NCI-H1436 (cell line): Measurements from ENCODE around the gene TREML4.

ENCODE experiments used
- DNase-seq: peaks from one replicate; lab custom pipeline; 2025; lab: John Stamatoyannopoulos, UW

TREML4 gene

DNA sequence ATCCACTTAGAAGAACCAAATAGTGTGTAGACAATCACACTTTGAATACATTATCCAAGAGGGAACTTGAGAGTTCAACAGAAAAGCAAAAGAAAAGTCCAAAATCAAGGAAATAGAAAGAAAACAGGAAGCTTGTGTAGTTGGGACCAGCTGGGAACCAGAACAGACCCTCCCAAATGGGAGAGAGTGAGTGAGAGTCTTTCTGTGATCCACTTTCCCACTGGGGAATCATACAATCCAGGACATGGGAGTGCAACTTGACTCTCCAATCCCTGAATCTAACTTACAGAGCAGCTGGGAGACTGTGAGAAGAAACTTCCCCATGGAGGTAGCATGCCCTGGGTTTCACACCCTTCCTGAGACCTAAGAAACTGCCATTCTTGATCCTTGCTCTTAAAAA is 27.0 kb downstream of the TREML4 start:
- no peak for DNase-seq

DNA sequence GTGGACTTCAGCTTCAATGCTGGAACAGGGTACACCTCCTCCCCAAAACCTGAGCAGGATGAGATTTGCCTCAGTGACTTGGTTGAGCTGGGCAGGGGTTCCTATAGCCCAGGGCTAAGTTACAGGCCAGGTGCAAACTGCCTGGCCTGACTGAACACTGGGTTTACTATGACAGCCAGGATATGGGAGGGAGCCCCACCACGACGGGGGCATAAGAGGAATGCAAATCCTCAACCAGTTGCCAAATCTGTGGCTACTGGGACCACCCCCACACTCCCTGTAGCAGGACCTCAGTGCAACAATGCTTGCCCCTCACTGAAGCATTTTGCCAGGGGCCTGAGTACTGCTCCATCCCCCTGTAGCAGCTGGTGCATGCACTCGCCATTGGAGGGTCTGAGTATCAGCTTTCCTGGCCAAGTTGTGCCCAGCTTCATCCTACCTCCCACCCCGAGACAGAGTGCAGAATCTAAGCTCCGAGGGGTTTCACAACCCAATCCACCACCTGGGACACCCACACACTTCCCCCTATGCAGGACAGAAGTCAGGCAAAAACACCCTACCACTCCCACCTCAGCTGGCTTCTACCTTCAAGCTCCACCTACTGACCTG is 27.6 kb downstream of the TREML4 start:
- no peak for DNase-seq

DNA sequence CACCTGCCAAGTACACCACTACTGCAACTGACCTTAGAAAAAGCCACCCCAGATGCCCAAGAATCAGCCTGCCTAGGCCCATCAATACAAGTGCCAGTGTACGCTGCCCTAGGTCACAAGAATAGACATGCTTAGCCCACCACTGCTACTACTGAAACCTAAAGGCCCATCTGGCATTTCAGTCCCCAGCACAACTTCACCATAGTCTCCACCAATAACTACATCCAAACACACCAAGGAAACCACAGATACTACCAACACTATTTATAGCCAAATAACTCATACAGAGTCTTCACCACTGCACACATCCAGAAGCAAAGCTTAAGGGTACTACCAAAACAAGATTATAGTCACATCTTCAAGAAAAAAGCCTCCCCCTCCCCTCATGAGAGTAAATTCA is 28.2 kb downstream of the TREML4 start:
- DNase-seq: no peak

DNA sequence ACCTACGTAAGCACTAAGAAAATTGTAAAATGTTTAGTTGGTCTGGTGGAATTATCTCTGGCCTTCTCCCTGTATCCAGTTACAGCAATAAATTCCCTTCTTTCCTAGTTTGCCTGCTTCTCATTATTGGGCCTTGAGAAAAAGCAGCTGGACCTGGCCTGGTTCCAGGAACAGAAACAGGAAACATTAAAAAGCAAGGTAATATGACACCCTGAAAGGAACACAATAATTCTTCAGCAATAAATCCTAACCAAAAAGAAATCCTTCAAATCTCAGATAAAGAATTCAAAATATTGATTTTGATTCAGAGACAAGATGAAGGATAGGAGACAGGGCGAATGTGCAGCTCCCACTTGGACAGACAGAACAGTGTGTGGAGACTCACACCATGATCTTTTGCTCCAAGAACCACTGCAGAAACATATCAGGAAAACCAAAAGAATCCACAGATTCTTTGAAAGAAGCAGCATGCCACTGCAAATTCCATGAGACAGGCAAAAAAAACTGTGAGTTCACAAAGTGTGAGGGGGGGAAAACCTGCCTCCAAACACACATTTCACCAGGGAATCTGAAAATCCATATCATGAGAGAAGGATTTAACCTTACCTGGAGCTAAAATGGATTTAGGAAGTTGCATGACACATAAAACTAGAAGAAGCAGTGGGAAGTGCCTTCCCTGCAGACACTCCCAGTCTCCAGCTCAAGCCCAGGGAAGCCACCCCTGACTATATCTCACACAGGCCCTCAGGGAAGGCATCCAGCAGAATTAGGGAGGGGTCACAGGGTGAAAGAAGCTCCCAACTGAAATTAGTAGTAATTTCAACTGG is 29.4 kb downstream of the TREML4 start:
- peak; percentile 4 for DNase-seq

DNA sequence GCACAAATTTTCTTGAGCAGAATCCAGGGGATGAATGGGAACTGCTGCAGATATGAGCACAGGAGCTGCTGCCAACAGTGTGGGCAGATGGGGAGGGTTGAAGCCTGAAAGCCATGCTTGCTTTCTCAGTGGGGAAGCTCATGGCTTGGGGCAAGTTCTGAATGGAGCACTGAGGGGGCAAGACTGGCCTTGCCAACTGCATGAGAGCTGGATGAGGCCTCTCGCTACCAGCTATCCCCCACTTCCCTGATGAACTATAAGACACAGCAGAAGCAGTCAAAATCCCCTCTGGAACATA is 30.0 kb downstream of the TREML4 start:
- DNase-seq: no peak

DNA sequence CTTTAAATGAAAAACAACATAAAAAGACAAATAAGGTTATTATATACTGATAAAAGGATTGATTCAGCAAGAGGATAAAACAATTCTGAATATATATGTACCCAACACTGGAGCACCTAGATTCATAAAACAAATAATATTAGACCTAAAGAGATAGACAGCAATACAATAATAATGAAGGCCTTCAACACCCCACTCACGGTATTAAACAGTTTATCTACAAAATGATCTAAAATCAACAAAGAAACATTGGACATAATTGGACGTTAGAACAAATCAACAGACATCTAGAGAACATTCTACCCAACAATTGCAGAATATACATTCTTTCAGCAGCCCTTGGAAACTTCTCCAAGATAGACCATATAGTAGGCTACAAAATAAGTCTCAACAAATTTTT is 34.3 kb downstream of the TREML4 start:
- DNase-seq: no peak

DNA sequence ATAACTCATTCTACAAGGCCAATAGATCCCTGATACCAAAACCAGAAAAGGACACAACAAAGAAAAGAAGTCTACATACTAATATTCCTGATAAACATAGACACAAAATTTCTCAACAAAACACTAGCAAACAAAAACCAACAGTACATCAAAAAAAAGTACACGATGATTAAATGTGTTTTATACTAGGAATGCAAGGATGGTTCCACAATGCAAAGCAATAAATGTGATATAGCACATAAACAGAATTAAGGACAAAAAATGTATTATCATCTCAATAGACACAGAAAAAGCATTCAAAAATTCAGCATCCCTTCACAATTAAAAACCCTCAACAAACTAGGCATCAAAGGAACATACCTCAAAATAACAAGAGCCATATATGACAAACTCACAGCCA is 35.1 kb downstream of the TREML4 start:
- DNase-seq: no peak

DNA sequence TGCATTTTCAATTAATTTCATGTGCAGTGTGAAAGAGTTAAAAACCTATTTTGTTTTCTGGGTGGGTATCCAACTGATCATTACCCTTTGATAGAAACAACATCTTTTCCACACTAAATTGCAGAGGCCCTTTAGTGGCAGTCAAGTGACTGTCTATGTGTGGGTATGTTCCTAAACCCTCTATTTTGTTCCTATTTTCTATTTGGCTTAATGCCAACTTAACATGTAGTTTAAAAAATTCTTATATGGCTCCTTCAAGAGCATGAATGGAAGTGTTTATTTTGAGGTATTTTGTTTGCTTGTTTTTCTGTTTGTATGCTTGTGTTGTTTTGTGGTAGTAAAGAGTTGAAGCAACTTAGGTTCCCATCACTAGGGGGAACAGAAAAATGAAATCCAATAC is 38.4 kb downstream of the TREML4 start:
- no peak for DNase-seq

DNA sequence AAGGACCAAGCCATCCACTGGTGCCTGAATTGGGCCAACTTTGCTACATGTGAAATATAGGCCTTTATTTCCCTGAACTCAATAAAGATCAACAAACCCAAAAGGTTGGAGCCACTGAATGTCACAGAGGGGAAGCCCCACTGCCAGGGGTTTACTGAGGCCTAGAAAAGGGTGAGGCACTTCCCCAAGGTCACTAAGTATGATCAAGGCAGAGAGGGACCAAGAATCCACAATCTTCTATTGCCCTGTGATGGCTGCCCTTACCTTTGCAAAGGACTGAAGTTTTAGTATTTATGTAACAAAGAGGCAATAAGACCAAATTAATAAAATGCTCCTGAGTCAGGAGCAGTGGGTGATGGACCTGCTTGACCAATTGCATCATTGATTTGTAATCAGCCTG is 40.3 kb downstream of the TREML4 start:
- DNase-seq: no peak

DNA sequence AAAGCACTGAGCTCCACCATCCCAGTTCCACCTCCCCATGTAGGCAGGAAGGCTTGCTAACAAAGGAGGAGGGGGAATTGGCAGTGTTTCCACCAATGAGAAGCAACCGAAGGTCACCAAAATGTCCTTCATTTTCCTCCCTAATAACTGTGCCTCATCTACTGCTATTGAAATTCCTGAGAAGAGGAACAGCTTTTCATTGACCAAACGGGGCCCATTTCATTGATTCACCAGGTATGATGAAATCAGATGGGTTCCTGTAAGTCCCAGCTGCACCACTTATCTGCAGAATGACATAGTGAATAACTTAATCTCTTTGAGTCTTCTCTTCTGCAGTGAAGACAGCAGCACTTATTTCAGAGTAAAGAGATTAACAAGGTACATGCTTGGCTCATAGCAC is 41.0 kb downstream of the TREML4 start:
- DNase-seq: no peak

DNA sequence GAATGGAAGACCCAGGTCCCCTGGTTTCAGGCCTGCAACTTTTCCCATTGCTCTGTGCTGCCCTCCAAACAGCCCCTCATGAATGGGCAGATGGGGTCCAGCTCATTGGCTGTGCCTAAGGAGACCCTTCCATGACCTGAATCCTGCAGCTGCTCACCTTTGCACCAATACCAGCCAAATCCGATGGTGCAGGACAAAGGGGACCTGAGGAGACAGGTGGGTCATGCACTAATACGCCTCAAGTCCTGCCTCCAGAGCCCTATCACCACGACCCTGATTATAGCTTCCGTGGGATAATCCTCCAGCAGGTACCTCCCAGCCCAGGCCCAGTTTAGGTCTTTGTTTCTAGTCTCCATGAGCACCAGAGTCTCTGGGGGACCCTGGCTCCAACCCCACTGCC is 41.6 kb downstream of the TREML4 start:
- no peak for DNase-seq

DNA sequence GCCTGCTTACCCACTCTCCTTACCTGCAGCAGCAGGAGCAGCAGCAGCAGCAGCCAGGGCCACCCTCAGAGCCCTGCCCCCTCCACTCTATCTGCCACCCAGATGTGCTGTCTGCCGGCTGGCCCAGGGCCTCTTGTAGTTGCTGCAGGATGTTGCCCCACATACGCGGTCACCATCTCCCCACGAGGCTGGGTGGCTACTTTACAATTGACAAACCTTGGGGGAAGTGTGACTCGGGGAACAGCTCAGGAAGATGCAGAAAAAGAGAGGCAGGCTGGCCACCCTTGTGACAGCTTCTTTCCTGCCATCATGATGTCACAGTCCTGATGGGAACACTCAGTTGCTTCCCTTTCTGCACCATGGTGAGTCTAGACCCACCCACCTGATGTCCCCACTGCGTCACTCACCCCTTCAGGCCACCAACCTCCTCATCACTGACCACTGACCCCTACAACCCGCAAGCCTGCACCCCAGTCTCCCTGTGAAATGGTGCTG is 43.8 kb downstream of the TREML4 start:
- no peak for DNase-seq

DNA sequence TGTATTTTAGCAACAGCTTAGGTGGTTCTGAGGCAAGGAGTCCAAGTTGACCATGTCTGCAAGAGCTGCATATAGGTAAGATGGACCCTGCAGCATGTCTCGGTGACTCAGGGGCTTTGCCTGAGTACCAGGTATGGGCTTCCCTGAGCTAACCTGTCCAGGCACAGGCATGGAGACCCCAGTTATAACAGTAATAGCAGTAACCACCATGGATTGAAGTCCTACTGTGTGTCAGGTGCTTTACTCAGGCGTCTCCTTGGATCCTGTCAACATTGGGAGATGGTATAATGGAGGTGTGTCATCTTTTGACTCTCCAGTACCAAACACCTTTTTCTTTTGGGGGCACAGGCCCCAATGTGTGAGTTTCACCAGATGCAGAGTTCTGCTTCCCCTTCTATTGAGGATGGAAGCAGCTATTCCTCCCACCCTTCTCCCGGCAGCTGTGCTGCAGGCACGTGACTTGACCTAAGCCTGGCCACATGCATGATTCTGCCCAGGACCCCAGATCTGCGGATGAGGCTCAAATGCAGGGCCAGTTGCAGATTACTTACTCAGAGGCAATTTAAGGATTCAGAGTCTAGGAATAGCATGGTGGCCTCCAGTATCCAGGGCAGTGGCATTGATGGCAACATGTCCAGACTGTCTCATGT is 44.6 kb downstream of the TREML4 start:
- no peak for DNase-seq

DNA sequence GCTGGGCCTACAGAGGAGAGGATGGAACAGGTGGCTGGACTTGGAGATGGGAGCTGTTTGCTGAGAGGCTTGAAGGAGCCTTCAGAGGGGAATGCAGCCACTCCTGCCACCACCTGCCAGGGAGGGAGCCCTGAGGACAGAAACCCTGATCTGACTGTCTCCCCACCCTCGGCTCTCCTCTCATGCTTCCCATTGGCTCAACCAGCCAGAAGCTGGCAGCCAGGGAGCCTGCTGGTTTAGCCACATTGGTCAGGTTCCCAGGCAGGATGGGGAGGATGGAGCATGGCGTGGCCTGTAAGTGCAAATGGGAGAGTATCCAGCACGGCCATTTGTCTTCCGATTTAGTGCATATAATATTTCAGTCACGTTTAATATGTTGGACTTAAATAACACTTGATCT is 45.6 kb downstream of the TREML4 start:
- no peak for DNase-seq

DNA sequence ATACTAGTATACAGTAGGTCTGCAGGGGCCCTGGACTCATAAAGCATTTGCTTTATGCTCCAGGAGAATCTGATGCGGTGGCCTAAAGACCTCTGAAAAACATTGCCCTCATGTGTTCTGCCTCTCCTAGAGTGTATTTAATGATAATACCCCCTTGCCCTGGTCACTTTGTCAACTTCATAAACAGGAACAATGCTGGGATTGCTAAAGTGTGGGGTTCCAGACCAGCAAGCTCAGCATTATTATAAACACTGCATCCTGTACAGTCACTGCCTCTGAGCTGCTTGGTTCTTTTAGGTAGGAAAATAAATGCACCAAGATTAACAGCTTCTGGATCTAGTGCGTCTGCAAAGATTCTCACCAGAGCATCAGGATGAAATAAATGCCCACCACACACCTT is 46.1 kb downstream of the TREML4 start:
- no peak for DNase-seq

DNA sequence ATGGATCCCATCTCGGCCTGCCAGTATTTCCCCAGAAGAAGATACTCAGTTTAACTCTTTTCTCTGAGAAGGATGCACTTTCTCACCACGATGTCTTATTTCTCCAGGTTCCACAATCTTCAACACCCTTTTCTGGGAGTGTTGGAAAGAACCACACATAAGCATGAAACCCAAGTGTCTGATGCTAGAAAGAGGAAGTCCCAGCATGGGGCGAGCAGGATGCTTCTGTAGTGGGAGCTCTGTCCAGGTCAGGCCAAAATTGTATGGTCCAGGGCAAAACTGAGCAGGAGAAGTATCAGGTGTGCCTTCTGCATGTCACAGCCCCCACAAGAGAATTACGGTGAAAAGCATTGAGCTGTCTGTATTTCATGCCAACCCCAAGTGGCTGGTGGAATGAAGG is 47.3 kb downstream of the TREML4 start:
- no peak for DNase-seq

DNA sequence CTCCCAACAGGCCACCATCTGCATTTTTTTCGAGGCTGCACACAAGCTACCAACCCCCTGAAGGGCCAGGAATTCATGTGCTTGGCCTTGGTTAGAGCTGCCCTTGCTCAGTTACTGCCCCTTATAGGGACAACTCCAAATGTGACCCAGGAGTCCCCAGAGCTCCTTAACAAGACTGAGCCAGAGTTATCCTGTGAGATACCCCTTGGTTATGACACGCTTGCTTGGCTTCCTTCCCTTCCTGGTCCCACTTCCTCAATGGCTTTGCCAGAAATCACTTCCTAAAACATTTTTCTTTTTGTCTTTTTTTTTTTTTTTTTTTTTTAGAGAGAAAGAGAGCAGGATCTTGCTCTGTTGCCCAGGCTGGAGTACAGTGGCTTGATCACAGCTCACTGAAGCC is 49.5 kb downstream of the TREML4 start:
- no peak for DNase-seq

DNA sequence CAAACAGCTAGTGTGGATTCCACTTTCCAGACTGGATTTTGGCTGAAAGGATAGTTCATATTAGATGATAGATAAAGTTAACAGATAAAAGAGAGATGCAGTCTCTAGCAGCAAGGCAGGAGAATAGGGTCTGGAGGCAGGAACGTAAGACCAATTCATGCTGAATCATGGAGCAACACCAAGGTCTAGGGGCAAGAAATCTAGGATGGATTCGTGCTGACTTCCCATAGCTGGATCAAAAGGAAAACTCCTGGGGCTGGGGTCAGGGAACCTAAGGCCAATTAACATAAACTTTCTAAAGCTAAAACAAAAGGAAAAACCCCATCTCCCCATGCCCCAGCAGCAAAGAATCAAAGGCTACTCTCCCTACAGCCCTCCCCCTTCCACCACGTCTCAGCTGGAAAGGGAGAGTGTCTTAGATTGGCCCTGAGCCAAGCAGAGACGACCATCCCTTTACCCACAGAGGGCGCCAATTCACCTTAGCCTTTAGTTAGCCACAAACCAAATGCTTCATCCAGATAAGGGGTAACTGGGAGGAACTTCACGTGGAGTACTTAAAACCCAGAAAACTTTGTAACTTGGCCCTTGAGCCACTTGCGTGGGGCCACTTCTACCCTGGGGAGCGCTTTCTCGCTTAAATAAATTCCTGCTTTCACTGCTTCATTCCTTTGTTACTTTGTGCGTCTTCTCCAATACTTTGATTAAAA is 50.7 kb downstream of the TREML4 start:
- peak; percentile 88 for DNase-seq

DNA sequence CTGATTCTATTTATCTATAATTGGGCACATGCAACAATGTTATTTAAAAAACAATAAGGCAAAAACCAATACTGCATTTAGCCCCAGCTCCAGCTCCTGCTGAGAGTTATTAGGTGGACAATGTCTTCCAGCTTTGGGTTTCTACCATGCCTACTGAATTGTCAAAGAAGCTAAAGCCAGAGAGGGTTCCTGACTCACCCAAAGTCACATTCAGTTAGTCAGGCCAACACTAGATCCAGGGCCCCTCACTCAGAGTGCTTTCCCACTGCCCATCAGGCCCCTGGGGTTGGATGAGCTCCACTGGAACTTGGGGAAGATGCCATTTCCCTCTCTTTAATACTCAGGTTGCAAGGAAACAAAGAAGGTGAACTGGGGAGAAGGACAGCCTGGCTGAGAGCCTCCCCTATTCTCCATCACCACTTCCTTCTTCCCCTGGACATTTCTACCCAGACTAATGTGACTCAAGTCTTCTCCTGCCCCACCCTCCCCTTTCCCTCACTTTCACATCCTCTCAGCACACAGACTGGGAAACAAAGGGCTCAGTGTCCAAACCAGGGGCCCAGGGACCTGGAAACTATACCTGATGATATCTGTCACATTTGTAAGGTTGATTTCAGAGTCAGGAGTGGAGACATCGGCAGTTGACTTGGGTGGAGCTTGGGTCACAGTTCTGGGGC is 52.4 kb downstream of the TREML4 start:
- no peak for DNase-seq

DNA sequence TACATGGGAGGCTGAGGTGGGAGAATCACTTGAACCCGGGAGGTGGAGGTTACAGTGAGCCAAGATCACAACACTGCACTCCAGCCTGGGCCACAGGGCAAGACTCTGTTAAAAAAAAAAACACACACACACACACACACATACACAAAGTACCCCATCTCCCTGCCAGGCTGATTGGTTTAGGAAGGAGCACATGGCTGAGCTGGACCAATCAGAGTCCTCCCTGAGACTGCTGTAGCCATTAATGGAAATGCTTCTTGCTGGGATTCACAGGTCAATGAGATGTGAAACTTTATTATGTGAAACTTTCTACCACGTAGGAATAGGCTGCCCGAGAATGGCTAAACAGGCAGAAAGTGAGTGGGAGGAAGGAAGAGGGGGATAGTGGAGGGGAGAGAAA is 55.5 kb downstream of the TREML4 start:
- DNase-seq: no peak

DNA sequence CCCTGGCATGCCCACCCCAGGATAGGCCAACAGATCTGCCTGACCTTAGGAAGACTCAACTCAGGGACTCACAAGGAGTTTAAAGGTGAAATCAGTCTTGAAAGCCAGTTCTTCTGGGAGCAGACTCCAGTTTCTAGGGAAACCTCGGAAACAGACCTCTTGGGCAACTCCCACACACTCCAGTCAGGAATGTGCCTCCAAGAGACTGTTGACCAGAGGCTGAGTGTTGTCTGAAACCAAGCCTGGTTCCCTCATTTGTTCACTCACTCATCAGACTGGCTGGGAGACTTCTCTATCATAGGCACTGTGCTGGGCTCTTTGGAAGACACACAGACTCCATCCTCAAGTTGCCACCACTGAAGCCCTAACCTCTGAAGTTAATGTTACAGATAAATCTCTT is 56.6 kb downstream of the TREML4 start:
- no peak for DNase-seq
